ENCODE data around the gene TPO.
"Not testable (repeated sequence)": the region's sequence is repeated elsewhere in the genome, so short reads cannot be mapped to it uniquely, and the experiment has no call there.

The TPO gene

DNA sequence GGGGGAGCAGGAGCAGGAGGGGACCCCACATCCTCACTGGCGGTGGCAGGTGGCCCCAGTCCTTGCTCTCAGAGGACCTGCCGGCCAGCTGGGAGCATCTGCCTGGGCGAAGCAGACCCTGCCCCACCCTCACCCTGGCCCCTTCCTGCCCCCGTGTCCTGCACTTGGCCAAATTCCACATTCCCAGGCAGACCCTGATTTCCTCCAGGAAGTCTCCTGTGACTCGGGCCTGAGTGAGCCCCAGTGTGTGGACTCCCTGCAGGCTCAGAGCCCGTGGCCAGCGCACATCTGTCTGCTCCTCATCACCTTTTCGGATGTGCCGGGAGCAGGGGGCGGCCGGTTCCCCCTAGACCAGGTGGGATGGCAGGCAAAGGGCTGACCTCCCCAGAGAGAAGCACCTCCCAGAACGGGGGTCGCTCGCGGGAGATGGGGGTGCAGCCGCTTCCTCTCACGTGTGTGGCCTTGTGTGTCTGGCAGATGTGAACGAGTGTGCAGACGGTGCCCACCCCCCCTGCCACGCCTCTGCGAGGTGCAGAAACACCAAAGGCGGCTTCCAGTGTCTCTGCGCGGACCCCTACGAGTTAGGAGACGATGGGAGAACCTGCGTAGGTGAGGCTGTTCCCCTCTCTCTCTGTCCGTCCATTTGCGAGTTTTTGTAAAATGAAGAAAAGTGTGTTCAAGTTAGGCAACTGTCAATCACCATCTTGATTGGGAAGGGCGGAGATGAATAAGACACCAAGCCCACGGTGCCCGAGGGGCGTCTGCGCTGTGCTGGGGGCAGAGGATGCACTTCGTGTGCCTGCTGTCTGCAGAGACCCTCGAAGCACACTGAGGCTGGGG lies 90.4 kb downstream of the TPO start:
- Mint-ChIP-seq H3K4me3 (no peak overlapping the region), H3K36me3 (ENCODE audit: low read depth) (no peaks in the 10 kb centered on the region), H3K27me3 (no peaks in the 10 kb centered on the region), H3K4me1 (ENCODE audit: low read depth) (peaks cover 3% of the 10 kb centered on the region), H3K27ac (no peak overlapping the region), H3K9me3 (no peaks in the 10 kb centered on the region)
- DNase-seq = no peak

DNA sequence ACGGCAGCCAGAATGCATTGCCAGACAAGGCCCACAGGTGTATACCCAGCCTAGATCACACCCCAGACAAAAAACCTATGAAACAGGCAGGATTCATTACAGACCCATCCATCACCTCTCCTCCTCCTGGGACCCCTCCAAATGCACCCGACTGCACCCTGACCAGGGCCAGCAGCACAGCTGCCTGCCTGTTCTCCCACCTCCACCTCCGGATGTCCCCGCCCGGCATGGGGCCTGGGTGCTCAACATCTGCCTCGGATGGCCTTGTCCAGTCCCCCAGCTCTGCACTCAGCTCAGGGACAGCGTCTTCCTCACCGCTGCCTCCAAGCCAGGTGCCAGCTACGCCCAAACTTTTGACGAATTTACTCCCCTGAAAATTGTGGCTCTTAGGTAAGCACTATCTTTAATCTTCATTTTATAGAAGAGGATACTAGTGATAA lies 91.1 kb downstream of the TPO start:
- Mint-ChIP-seq H3K36me3 (ENCODE audit: low read depth) (no peaks in the 10 kb centered on the region), H3K27ac (no peak overlapping the region), H3K4me1 (ENCODE audit: low read depth) (peaks cover 10% of the 10 kb centered on the region), H3K9me3 (no peaks in the 10 kb centered on the region), H3K27me3 (no peaks in the 10 kb centered on the region), H3K4me3 (no peak overlapping the region)
- DNase-seq = no peak

DNA sequence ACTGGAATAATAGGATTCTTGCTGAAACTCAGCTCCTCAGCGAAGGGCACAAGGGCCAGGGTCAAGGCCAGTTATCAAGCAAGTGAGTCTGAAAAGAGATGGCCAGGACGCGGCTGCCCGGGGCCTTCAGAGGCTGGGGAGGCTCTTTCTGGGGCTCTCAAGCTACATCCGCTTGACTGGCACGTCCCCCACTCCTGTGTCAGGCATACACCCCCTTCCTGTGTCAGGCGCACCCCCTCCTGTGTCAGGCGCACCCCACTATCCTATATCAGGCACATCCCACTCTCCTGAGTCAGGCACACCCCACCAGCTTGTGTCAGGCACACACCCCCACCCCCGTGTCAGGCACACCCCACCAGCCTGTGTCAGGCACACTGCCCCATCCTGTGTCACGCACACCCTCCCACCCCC lies 91.8 kb downstream of the TPO start:
- Mint-ChIP-seq H3K27ac (no peak overlapping the region), H3K9me3 (no peaks in the 10 kb centered on the region), H3K4me1 (ENCODE audit: low read depth) (peaks cover 17% of the 10 kb centered on the region), H3K27me3 (no peaks in the 10 kb centered on the region), H3K36me3 (ENCODE audit: low read depth) (no peaks in the 10 kb centered on the region), H3K4me3 (no peak overlapping the region)
- no peak for DNase-seq

DNA sequence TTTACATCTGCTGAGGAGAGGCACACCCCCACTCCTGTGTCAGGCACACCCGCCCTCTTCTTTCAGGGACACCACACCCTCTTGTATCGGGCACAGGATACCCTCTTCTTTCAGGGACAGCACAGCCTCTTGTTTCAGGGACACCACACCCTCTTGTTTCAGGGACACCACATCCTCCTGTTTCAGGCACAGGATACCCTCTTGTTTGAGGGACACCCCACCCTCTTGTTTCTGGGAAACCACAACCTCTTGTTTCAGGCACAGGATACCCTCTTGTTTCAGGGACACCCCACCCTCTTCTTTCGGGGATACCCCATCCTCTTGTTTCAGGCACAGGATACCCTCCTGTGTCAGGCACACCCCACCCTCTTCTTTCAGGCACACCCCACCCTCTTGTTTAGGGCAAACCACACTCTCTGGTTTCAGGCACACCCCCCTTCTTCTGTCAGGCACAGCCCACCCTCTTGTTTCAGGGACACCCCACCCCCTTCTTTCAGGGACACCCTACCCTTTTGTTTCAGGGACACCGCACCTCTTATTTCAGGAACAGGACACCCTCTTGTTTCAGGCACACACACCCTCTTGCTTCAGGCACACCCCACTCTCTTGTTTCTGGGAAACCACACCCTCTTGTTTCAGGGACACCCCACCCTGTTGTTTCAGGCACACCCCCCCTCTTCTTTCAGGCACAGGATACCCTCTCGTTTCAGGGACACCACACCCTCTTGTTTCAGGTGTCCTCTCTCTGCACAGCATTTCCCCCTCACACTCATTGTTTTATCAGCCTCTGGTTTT lies 96.2 kb downstream of the TPO start:
- H3K27me3 Mint-ChIP-seq = no peaks in the 10 kb centered on the region
- peaks cover 26% of the 10 kb centered on the region for H3K4me1 Mint-ChIP-seq (ENCODE audit: low read depth)
- no peaks in the 10 kb centered on the region for H3K36me3 Mint-ChIP-seq (ENCODE audit: low read depth)
- peak overlapping the region; percentile 59 for H3K27ac Mint-ChIP-seq
- no peak overlapping the region for H3K4me3 Mint-ChIP-seq
- no peak for DNase-seq
- H3K9me3 Mint-ChIP-seq = no peaks in the 10 kb centered on the region

DNA sequence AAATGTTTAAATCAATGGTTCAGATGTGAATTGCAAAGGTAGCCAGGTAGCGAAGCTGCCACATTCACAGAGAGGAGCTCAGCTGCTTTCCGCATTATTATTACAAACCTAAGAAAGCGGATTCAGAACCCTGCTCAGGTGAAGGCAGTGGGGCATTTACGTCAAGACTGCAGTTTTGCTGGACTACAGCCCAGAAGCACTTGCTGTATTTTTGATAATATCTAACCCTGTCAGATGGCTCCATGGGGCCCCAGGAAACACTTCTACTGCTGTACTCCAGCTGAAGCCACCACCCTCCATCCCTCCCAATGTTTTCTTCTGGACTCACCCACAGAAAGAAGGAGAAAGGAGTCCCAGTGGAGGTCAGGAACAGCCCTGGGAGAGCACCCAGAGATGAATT lies 96.9 kb downstream of the TPO start:
- H3K4me1 Mint-ChIP-seq (ENCODE audit: low read depth) = peaks cover 26% of the 10 kb centered on the region
- no peaks in the 10 kb centered on the region for H3K36me3 Mint-ChIP-seq (ENCODE audit: low read depth)
- H3K4me3 Mint-ChIP-seq = no peak overlapping the region
- no peak for DNase-seq
- no peak overlapping the region for H3K27ac Mint-ChIP-seq
- no peaks in the 10 kb centered on the region for H3K27me3 Mint-ChIP-seq
- H3K9me3 Mint-ChIP-seq = no peaks in the 10 kb centered on the region

DNA sequence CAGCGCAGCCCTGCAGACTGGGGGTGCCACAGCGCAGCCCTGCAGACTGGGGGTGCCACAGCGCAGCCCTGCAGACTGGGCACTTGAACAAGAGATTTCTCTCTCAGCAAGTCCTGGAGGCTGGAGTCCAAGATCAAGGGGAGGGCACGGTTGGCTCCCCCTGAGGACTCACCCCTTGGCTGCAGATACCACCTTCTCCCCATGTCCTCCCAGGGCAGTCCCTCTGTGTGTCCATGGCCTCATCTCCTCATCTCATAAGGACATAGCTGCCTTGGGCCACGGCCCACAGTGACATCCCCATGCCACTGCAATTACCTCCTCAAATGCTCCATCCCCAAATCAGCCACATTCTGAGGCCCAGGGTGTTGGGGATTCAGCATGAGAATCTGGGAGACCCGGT lies 98.2 kb downstream of the TPO start:
- DNase-seq = no peak
- H3K4me1 Mint-ChIP-seq (ENCODE audit: low read depth) = peaks cover 26% of the 10 kb centered on the region
- no peaks in the 10 kb centered on the region for H3K9me3 Mint-ChIP-seq
- H3K27me3 Mint-ChIP-seq = no peaks in the 10 kb centered on the region
- no peak overlapping the region for H3K4me3 Mint-ChIP-seq
- no peak overlapping the region for H3K27ac Mint-ChIP-seq
- no peaks in the 10 kb centered on the region for H3K36me3 Mint-ChIP-seq (ENCODE audit: low read depth)

DNA sequence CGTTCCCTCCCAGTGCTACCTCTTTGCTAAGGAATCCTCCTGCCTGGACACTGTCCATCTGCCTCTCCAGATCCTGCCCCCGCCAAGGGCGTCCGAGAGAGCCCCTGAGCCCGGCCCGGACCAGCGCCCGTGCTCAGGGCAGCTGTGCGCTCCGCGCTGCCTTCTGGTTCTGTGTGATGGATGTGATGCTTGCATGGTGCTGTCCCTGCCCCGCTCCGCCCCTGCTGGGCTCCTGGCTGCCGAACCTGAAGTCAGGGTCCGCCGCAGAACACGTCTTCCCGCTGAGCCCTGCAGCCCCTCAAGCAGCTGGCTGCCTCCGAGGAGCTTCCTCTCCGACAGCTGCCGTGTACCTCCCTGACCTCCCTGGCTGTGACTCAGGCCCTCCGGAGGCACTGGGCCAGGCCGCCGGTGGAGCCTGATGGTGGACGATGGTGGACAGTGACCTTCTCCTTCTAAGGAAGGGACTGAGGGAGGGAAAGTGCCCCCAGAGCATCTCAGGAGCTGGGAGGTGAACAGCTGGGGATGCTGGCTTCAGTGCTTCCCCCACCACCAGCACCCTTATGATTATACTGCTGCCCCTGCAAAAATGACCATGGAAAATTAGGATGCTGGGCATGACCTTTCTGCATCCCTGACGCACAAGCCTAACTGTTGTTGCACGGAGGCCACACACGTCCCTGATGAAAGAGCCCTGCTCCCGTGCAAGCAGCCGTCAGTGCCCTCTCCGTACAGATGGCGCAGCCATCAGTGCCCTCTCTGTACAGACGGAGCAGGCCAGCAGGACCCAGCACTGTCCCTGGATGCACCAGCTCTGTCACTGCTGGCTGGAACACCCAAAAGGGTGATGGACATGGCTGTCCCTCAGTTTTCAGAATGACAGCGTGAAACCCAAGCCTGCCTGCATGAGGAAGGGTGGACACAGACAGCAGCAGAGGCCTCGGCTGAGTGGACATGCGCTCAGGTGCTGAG lies 99.3 kb downstream of the TPO start:
- H3K36me3 Mint-ChIP-seq (ENCODE audit: low read depth) = no peaks in the 10 kb centered on the region
- no peaks in the 10 kb centered on the region for H3K9me3 Mint-ChIP-seq
- H3K27me3 Mint-ChIP-seq = no peaks in the 10 kb centered on the region
- H3K4me1 Mint-ChIP-seq (ENCODE audit: low read depth) = peaks cover 27% of the 10 kb centered on the region
- no peak for DNase-seq
- H3K27ac Mint-ChIP-seq = no peak overlapping the region
- H3K4me3 Mint-ChIP-seq = no peak overlapping the region

DNA sequence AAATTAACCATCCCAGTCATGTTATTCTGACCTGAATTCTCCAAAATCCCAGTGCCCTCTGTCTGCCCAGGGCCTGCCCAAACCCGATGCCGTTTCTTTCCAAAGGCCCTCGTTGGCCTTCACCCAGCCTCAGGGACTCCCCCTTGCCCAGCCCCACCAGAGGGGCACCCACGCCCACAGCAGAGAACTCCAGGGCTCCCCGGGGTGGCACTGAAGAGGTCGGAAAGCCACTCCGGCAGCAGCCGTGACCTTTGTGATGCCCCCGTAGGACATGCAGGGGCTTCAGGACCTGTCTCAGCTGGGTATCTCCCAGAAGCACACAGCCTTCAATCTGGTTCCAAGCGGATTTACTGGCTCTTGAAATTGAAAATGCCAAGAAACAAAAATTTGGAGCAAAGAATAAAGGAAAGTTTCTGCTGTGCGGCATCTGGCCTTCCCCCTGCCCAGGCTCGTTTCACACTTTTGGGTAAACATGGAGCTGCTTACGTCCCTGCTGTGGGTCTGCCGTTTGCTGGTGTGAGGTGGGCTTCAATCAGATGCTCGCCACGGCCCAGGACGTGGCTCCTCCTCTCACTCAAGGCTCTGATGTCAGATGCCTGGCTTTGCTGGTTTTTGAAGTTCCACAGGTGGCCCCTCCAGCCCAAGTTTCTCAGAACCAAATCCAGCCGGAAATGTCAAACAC lies 101.3 kb downstream of the TPO start:
- H3K27ac Mint-ChIP-seq = no peak overlapping the region
- no peaks in the 10 kb centered on the region for H3K9me3 Mint-ChIP-seq
- H3K27me3 Mint-ChIP-seq = no peaks in the 10 kb centered on the region
- no peak overlapping the region for H3K4me3 Mint-ChIP-seq
- peaks cover 33% of the 10 kb centered on the region for H3K4me1 Mint-ChIP-seq (ENCODE audit: low read depth)
- H3K36me3 Mint-ChIP-seq (ENCODE audit: low read depth) = no peaks in the 10 kb centered on the region
- DNase-seq = no peak

DNA sequence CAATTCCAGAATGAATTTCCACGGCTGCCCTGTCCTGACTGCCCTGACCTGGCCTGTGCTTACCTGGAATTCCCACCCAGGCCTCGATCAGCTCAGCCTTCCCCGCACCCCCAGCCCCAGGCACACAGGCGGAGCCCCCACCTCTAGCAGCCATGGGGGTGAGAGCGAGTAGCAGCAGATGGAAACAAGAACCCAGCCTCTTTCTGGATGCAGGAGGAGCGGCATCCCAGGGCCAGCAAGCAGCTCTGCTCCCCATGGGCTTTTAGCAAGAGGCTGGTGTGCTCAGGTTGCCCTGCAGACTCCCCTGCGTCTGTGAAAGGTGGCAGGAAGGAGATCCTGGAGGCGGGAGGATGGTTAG lies 101.8 kb downstream of the TPO start:
- no peak overlapping the region for H3K27ac Mint-ChIP-seq
- no peaks in the 10 kb centered on the region for H3K27me3 Mint-ChIP-seq
- H3K4me3 Mint-ChIP-seq = no peak overlapping the region
- no peaks in the 10 kb centered on the region for H3K36me3 Mint-ChIP-seq (ENCODE audit: low read depth)
- DNase-seq = no peak
- H3K4me1 Mint-ChIP-seq (ENCODE audit: low read depth) = peaks cover 31% of the 10 kb centered on the region
- H3K9me3 Mint-ChIP-seq = no peaks in the 10 kb centered on the region

DNA sequence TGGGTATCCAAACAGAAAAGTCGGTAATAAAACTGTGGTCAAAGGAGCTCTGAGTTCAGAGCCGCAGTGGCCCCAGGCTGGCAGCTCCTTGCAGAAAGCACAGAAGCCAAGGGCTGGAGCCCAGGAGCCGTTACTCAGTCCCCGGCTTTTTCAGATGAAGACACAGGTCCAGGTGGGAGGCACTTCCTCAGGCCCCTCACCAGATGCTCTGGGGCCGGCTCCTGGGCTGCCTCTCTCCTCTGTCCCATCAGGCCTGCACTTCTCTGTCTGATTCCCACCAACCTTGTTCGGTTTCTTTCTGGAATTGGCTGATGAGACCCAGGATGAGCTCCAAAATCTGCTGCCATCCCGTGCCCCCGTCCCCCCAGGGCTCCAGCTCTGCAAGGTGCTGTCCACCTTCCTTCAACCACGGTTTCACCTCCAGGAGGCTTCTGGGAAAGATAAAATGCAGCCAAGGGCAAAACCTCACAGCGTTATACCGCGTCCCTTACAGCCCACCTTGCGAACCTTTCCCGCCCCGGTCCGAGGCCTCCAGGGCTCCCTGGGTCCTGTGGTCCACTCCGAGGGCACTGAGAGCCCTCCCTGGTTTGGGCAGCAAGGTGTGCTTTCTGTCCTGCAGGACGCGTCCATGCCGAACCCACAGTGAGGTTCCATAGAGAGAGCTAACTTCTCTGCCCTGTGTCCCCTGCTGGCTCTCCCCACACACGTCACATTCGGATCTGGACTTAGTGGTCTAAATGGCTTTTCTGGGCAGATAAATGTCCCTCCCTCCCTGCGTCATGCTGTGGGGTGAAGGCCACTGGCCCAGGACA lies 102.9 kb downstream of the TPO start:
- H3K36me3 Mint-ChIP-seq (ENCODE audit: low read depth) = no peaks in the 10 kb centered on the region
- H3K4me1 Mint-ChIP-seq (ENCODE audit: low read depth) = peaks cover 25% of the 10 kb centered on the region
- H3K27me3 Mint-ChIP-seq = no peaks in the 10 kb centered on the region
- no peaks in the 10 kb centered on the region for H3K9me3 Mint-ChIP-seq
- H3K4me3 Mint-ChIP-seq = no peak overlapping the region
- no peak overlapping the region for H3K27ac Mint-ChIP-seq
- DNase-seq = no peak

DNA sequence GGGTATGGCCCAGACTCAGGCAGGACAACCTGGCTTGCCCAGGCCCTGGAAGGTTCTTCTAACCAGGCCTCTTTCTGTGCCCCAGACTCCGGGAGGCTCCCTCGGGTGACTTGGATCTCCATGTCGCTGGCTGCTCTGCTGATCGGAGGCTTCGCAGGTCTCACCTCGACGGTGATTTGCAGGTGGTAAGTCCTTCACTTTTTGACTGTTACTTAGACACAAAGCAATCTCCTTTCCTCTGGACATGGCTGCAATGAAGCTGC lies 103.5 kb downstream of the TPO start:
- DNase-seq = no peak
- Mint-ChIP-seq H3K4me1 (ENCODE audit: low read depth) (peaks cover 24% of the 10 kb centered on the region), H3K4me3 (no peak overlapping the region), H3K27ac (no peak overlapping the region), H3K27me3 (no peaks in the 10 kb centered on the region), H3K9me3 (no peaks in the 10 kb centered on the region), H3K36me3 (ENCODE audit: low read depth) (no peaks in the 10 kb centered on the region)

DNA sequence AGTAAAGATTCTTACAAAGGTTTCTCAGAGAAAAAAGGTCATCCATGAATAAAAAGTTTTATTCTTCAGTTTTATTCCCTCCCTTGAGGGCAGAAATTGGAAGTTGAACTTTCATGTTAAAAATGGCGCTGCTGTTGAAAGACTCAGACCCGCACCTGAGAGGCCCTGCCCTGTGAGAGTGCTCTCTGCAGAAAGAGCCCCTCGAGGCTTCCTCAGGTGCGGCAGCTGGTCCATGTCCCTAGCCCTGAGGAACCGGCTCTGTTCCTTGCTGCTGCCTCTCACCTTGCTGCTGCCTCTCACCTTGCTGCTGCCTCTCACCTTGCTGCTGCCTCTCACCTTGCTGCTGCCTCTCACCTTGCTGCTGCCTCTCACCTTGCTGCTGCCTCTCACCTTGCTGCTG lies 104.0 kb downstream of the TPO start:
- H3K4me1 Mint-ChIP-seq (ENCODE audit: low read depth) = peaks cover 24% of the 10 kb centered on the region
- H3K27me3 Mint-ChIP-seq; H3K36me3 Mint-ChIP-seq (ENCODE audit: low read depth); H3K9me3 Mint-ChIP-seq; H3K4me3 Mint-ChIP-seq; H3K27ac Mint-ChIP-seq; DNase-seq: not testable (repeated sequence)

DNA sequence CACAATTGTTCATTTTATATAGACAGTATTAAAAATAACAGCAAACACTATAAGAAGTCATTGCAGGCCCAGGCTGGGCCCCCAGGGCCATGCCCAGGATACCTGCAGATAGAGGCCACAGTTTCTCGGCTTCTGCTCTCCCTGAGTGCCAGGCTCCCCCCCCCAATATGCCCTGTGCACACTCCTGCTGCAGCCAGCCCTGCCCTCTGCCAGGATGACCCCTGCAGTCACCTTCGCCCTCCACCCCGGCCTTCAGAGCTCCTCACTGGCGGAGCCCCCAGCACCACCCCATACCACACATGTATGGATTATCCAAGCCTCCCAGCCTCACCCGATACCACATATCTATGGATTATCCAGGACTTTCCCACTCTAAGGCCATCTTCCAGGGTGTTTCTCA lies 104.5 kb downstream of the TPO start:
- no peaks in the 10 kb centered on the region for H3K36me3 Mint-ChIP-seq (ENCODE audit: low read depth)
- no peak for DNase-seq
- H3K4me1 Mint-ChIP-seq (ENCODE audit: low read depth) = peaks cover 24% of the 10 kb centered on the region
- no peak overlapping the region for H3K4me3 Mint-ChIP-seq
- H3K27me3 Mint-ChIP-seq = no peaks in the 10 kb centered on the region
- H3K9me3 Mint-ChIP-seq = no peaks in the 10 kb centered on the region
- H3K27ac Mint-ChIP-seq = peak overlapping the region; percentile 34

All from activated T-cell treated with anti-CD3 and anti-CD28 coated beads, Interleukin-2, amount 50 U/mL, for 24 hours (primary cell).